GM18508 (cell line): ENCODE measurements around the gene TSPAN4.

Experiments
- ATAC-seq: cut with Tn5 transposase; IDR thresholded peaks from one replicate; pipeline ENCODE4 v1.9.1; 2021; ENCODE audit warnings: moderate number of reproducible peaks; ENCODE audit not compliant: insufficient read depth, unreplicated experiment

Gene TSPAN4

GRCh38 chr11:821512-822371, 20.9 kb upstream of the TSPAN4 start:
- no peak for ATAC-seq

- no peak for ATAC-seq
These were observed 19.0 kb upstream of the TSPAN4 start for GRCh38 chr11:823441-824291.

GRCh38 chr11:824292-824880, 18.3 kb upstream of the TSPAN4 start:
- ATAC-seq = no peak

GRCh38 chr11:824942-825341, 17.7 kb upstream of the TSPAN4 start:
- no peak for ATAC-seq

- no peak for ATAC-seq
These were observed 17.1 kb upstream of the TSPAN4 start for GRCh38 chr11:825366-826226.

GRCh38 chr11:826227-826621, 16.4 kb upstream of the TSPAN4 start:
- ATAC-seq = no peak

- no peak for ATAC-seq
These were observed 15.9 kb upstream of the TSPAN4 start for GRCh38 chr11:826836-827145.

- no peak for ATAC-seq
These were observed 15.3 kb upstream of the TSPAN4 start for GRCh38 chr11:827146-827896.

GRCh38 chr11:827897-828192, 14.8 kb upstream of the TSPAN4 start, which contains the start of gene CRACR2B:
CRACR2B (plus strand) TSS chr11:827919; CDS start chr11:828608, 689 bp downstream.
- no peak for ATAC-seq

- no peak for ATAC-seq
These were observed 14.0 kb upstream of the TSPAN4 start for GRCh38 chr11:828506-829175.

GRCh38 chr11:829176-829846, 13.3 kb upstream of the TSPAN4 start:
- no peak for ATAC-seq

- ATAC-seq = no peak
These were observed 12.8 kb upstream of the TSPAN4 start for GRCh38 chr11:829847-830294.

- no peak for ATAC-seq
These were observed 12.1 kb upstream of the TSPAN4 start for GRCh38 chr11:830295-831117.

- no peak for ATAC-seq
These were observed 11.4 kb upstream of the TSPAN4 start for GRCh38 chr11:831118-831864.

- no peak for ATAC-seq
These were observed 10.6 kb upstream of the TSPAN4 start for GRCh38 chr11:831961-832528.

- ATAC-seq = no peak
These were observed 10.0 kb upstream of the TSPAN4 start, which contains the start of gene CD151 for GRCh38 chr11:832529-833113. CD151 (plus strand) TSS chr11:832952; CDS start chr11:836070, 3,118 bp downstream.
